SU-DHL-6 (cell line): ENCODE data around the gene FUBP1.
"Not testable (repeated sequence)": the region's sequence is repeated elsewhere in the genome, so short reads cannot be mapped to it uniquely, and the experiment has no call there.

Experiments
- H2AFZ ChIP-seq: fragments of 200-600 bp; sonication (generic); 2 replicates; pipeline ENCODE4 v1.6.1; 2014; ENCODE audit warnings: low read depth, mild to moderate bottlenecking, moderate library complexity, mixed read lengths, antibody characterized with exemption, low read length; ENCODE audit not compliant: severe bottlenecking
- H3F3A ChIP-seq: fragments of 200-600 bp; shearing (Covaris generic); 2 replicates; pipeline ENCODE4 v1.6.0; 2016; ENCODE audit warnings: antibody characterized with exemption, mild to moderate bottlenecking; ENCODE audit not compliant: insufficient read depth
- H3K27ac ChIP-seq: fragments of 200-600 bp; sonication (generic); 2 replicates; pipeline ENCODE4 v1.5.1; 2016; ENCODE audit warnings: low read depth, mild to moderate bottlenecking, low read length, moderate library complexity, mixed read lengths
- H3K27me3 ChIP-seq: fragments of 200-600 bp; sonication (generic), shearing (Covaris generic); 2 replicates; pipeline ENCODE4 v1.6.0; 2014; ENCODE audit warnings: mild to moderate bottlenecking, low read length
- H3K36me3 ChIP-seq: fragments of 200-600 bp; sonication (generic); 2 replicates; pipeline ENCODE4 v1.6.1; 2014; ENCODE audit warnings: mild to moderate bottlenecking, low read length, mixed read lengths
- H3K4me2 ChIP-seq: fragments of 300-600, 200-600 bp; shearing (Covaris generic), sonication (generic); 2 replicates; pipeline ENCODE4 v1.6.0; 2014; ENCODE audit warnings: low read length, low read depth, mild to moderate bottlenecking; ENCODE audit not compliant: poor library complexity, severe bottlenecking
- H3K4me3 ChIP-seq: fragments of 200-600 bp; sonication (generic); 2 replicates; pipeline ENCODE4 v1.5.1; 2014; ENCODE audit warnings: antibody characterized with exemption, low read length, mild to moderate bottlenecking, mixed read lengths; ENCODE audit not compliant: insufficient read depth, poor library complexity, severe bottlenecking
- H3K79me2 ChIP-seq: fragments of 200-600 bp; sonication (generic); 2 replicates; pipeline ENCODE4 v1.6.1; 2014; ENCODE audit warnings: mild to moderate bottlenecking, low read length, moderate library complexity; ENCODE audit not compliant: insufficient read depth
- H3K9ac ChIP-seq: fragments of 200-600 bp; sonication (generic); 2 replicates; pipeline ENCODE4 v1.7.0; 2014; ENCODE audit warnings: mild to moderate bottlenecking, low read length
- H3K9me2 ChIP-seq: fragments of 200-600 bp; sonication (generic); replicated peaks from 2 replicates; pipeline ENCODE4 v1.6.1; 2014; ENCODE audit warnings: low read length; ENCODE audit not compliant: insufficient read depth
- H3K9me3 ChIP-seq: fragments of 200-600 bp; sonication (generic); 2 replicates; pipeline ENCODE4 v1.6.1; 2014; ENCODE audit warnings: low read length, mixed read lengths; ENCODE audit not compliant: insufficient read depth
- H4K20me1 ChIP-seq: fragments of 200-600 bp; sonication (generic); 2 replicates; pipeline ENCODE4 v1.6.1; 2014; ENCODE audit warnings: low read depth, mild to moderate bottlenecking, antibody characterized with exemption, low read length, moderate library complexity, mixed read lengths
- EZH2phosphoT487 ChIP-seq: fragments of 200-600 bp; sonication (generic), shearing (Covaris generic); conservative IDR thresholded peaks from 2 replicates; pipeline ENCODE4 v1.6.1; 2018; ENCODE audit warnings: mild to moderate bottlenecking, antibody characterized with exemption, low read length, moderate library complexity, mixed read lengths
- TF ChIP-seq, protein P1 (sequence below): fragments of 200-600 bp; sonication (generic); IDR thresholded peaks from one replicate; pipeline ENCODE4 v1.5.1; 2017; ENCODE audit warnings: antibody characterized with exemption, mild to moderate bottlenecking, low read length, moderate library complexity; ENCODE audit not compliant: insufficient read depth, poor library complexity, severe bottlenecking

Gene FUBP1

DNA sequence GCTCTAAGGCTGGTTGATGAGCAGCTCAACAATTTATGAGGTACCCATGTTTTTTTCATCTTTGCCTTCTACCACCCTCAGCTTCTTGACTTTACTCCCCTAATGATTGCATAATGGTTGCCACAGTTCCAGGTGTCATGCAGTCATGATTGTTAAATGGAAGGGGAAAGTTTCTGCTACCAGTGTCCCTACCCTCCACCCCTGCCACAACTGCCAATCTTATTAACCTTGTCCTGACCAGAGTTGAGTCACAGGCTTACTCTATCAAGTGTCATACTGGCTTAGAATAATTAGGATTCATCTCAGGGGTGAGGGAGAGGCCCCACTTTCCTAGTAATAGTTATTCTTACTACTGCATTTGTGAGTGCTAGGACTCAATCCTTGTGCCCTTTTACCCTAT, 7.9 kb upstream of the FUBP1 start:
- no peak overlapping the region for H3K4me2 ChIP-seq
- peaks cover 80% of the 10 kb centered on the region for H3K79me2 ChIP-seq

GRCh38 chr1:77984629-77985028, 5.8 kb upstream of the FUBP1 start:
- H3F3A ChIP-seq = no peaks in the 10 kb centered on the region
- H3K4me2 ChIP-seq = no peak overlapping the region
- H3K9me2 ChIP-seq = no peaks in the 10 kb centered on the region
- H3K27me3 ChIP-seq = no peaks in the 10 kb centered on the region
- peaks cover 82% of the 10 kb centered on the region for H3K79me2 ChIP-seq
- H3K27ac ChIP-seq = no peak overlapping the region
- H3K9me3 ChIP-seq = no peaks in the 10 kb centered on the region
- peaks cover 14% of the 10 kb centered on the region; the same call in 1 of the 2 replicates for H4K20me1 ChIP-seq
- no peak overlapping the region for H2AFZ ChIP-seq
- H3K4me3 ChIP-seq = no peak overlapping the region
- H3K9ac ChIP-seq = no peak overlapping the region
- TF ChIP-seq EZH2phosphoT487 = no peak
- TF ChIP-seq, protein P1, sequence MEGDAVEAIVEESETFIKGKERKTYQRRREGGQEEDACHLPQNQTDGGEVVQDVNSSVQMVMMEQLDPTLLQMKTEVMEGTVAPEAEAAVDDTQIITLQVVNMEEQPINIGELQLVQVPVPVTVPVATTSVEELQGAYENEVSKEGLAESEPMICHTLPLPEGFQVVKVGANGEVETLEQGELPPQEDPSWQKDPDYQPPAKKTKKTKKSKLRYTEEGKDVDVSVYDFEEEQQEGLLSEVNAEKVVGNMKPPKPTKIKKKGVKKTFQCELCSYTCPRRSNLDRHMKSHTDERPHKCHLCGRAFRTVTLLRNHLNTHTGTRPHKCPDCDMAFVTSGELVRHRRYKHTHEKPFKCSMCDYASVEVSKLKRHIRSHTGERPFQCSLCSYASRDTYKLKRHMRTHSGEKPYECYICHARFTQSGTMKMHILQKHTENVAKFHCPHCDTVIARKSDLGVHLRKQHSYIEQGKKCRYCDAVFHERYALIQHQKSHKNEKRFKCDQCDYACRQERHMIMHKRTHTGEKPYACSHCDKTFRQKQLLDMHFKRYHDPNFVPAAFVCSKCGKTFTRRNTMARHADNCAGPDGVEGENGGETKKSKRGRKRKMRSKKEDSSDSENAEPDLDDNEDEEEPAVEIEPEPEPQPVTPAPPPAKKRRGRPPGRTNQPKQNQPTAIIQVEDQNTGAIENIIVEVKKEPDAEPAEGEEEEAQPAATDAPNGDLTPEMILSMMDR = no peak
- H3K36me3 ChIP-seq = peaks cover 11% of the 10 kb centered on the region; the same call in 1 of the 2 replicates

More for the DNA sequence above, 7.9 kb upstream of the FUBP1 start:
- H3K36me3 ChIP-seq = peaks cover 8% of the 10 kb centered on the region; the same call in 1 of the 2 replicates
- H3K9ac ChIP-seq = no peak overlapping the region
- no peak overlapping the region for H3K27ac ChIP-seq
- H3K27me3 ChIP-seq = no peaks in the 10 kb centered on the region
- no peaks in the 10 kb centered on the region for H3K9me2 ChIP-seq
- no peak for TF ChIP-seq EZH2phosphoT487
- TF ChIP-seq, protein P1 = no peak
- H3K4me3 ChIP-seq = no peak overlapping the region
- no peak overlapping the region for H2AFZ ChIP-seq
- H3K9me3 ChIP-seq = no peaks in the 10 kb centered on the region
- H3F3A ChIP-seq = peaks cover 3% of the 10 kb centered on the region; the same call in 1 of the 2 replicates
- H4K20me1 ChIP-seq = peaks cover 8% of the 10 kb centered on the region; the same call in 1 of the 2 replicates

GRCh38 chr1:77983997-77984355, 5.1 kb upstream of the FUBP1 start:
- Histone ChIP-seq H3K9ac (no peak overlapping the region), H4K20me1 (peaks cover 14% of the 10 kb centered on the region; the same call in 1 of the 2 replicates), H3K9me2 (no peaks in the 10 kb centered on the region), H3K9me3 (no peaks in the 10 kb centered on the region), H2AFZ (no peak overlapping the region), H3F3A (no peaks in the 10 kb centered on the region), H3K4me3 (no peak overlapping the region), H3K36me3 (peaks cover 11% of the 10 kb centered on the region; the same call in 1 of the 2 replicates), H3K27ac (no peak overlapping the region), H3K4me2 (no peak overlapping the region), H3K27me3 (no peaks in the 10 kb centered on the region), H3K79me2 (peaks cover 78% of the 10 kb centered on the region)
- TF ChIP-seq, protein P1 = no peak
- TF ChIP-seq EZH2phosphoT487 = no peak

- not testable (repeated sequence) for H3F3A ChIP-seq, H3K4me2 ChIP-seq, H3K4me3 ChIP-seq, H2AFZ ChIP-seq, H3K9ac ChIP-seq, H3K27ac ChIP-seq, H3K27me3 ChIP-seq, H3K9me2 ChIP-seq, H3K9me3 ChIP-seq
- Histone ChIP-seq H4K20me1 (peaks cover 14% of the 10 kb centered on the region; the same call in 1 of the 2 replicates), H3K36me3 (peaks cover 11% of the 10 kb centered on the region; the same call in 1 of the 2 replicates), H3K79me2 (peaks cover 77% of the 10 kb centered on the region)
Measured at GRCh38 chr1:77983352-77983996, 4.6 kb upstream of the FUBP1 start.
